Measurements from ENCODE around the gene C17orf114.
A peak's percentile ranks its signal among the peaks of the same experiment; 100 is the strongest.
"Not testable (repeated sequence)": the region's sequence is repeated elsewhere in the genome, so short reads cannot be mapped to it uniquely, and the experiment has no call there.

The C17orf114 gene

GRCh38 chr17:4802228-4802627 lies at the start of gene C17orf114:
C17orf114 (minus strand) TSS chr17:4802328.
- no peak for DNase-seq (ENCODE audit: low read depth)

GRCh38 chr17:4851084-4851483 lies 49.0 kb upstream of the C17orf114 start:
- DNase-seq (ENCODE audit: low read depth) = no peak

GRCh38 chr17:4850246-4850645 lies 48.1 kb upstream of the C17orf114 start:
- DNase-seq (ENCODE audit: low read depth) = no peak

- no peak for DNase-seq (ENCODE audit: low read depth)
Measured at GRCh38 chr17:4849011-4849536, 46.9 kb upstream of the C17orf114 start.

GRCh38 chr17:4846635-4847390 lies 44.7 kb upstream of the C17orf114 start:
- no peak for DNase-seq (ENCODE audit: low read depth)

- DNase-seq (ENCODE audit: low read depth) = no peak
Measured at GRCh38 chr17:4845118-4845517, 43.0 kb upstream of the C17orf114 start.

GRCh38 chr17:4843321-4844000 lies 41.3 kb upstream of the C17orf114 start:
- DNase-seq (ENCODE audit: low read depth) = no peak

- DNase-seq (ENCODE audit: low read depth) = no peak
Measured at GRCh38 chr17:4842376-4842775, 40.2 kb upstream of the C17orf114 start.

GRCh38 chr17:4840893-4841242 lies 38.7 kb upstream of the C17orf114 start:
- DNase-seq (ENCODE audit: low read depth) = no peak

- DNase-seq (ENCODE audit: low read depth) = no peak
Measured at GRCh38 chr17:4839965-4840892, 38.1 kb upstream of the C17orf114 start.

- DNase-seq (ENCODE audit: low read depth) = no peak
Measured at GRCh38 chr17:4839221-4839620, 37.1 kb upstream of the C17orf114 start.

- no peak for DNase-seq (ENCODE audit: low read depth)
Measured at GRCh38 chr17:4838309-4838785, 36.2 kb upstream of the C17orf114 start.

GRCh38 chr17:4837471-4838308 lies 35.6 kb upstream of the C17orf114 start:
- no peak for DNase-seq (ENCODE audit: low read depth)

- no peak for DNase-seq (ENCODE audit: low read depth)
Measured at GRCh38 chr17:4836221-4836620, 34.1 kb upstream of the C17orf114 start.

- DNase-seq (ENCODE audit: low read depth) = no peak
Measured at GRCh38 chr17:4834681-4835020, 32.5 kb upstream of the C17orf114 start.

- no peak for DNase-seq (ENCODE audit: low read depth)
Measured at GRCh38 chr17:4833941-4834680, 32.0 kb upstream of the C17orf114 start.

GRCh38 chr17:4833178-4833940 lies 31.2 kb upstream of the C17orf114 start, which contains the start of gene MINK1:
MINK1 (plus strand) TSS chr17:4833340; CDS start chr17:4833584, 244 bp downstream.
- DNase-seq (ENCODE audit: low read depth) = peak; percentile 80

- not testable (repeated sequence) for DNase-seq (ENCODE audit: low read depth)
Measured at GRCh38 chr17:4832829-4833177, 30.7 kb upstream of the C17orf114 start.

GRCh38 chr17:4827399-4827798 lies 25.3 kb upstream of the C17orf114 start:
- DNase-seq (ENCODE audit: low read depth) = no peak

All from T follicular helper cell (primary cell).